ENCODE data around the gene FCER2.
A peak's percentile ranks its signal among the peaks of the same experiment; 100 is the strongest.
"Not testable (repeated sequence)": the region's sequence is repeated elsewhere in the genome, so short reads cannot be mapped to it uniquely, and the experiment has no call there.

FCER2 gene

DNA sequence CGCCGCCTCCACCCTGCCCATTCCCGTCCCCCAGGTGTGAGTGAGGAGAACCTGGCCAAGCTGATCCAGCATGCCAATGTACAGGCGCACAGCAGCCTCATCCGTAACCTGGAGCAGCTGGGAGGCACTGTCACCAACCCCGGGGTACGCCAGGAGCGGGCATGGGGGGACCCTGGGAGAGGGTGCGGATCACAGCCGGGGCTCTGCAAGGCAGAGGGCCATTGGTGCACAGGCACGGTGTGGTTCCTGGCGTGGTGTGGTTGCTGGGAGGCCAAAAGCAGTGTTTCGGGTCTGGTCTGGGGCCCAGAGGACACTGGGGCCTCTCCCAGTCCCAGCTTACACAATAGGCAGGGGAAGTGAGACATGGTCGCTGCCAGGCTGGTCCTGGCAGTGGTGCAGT lies 56.8 kb downstream of the FCER2 start:
- DNase-seq (ENCODE audit: low spot score): no peak
- TF ChIP-seq, protein P1, sequence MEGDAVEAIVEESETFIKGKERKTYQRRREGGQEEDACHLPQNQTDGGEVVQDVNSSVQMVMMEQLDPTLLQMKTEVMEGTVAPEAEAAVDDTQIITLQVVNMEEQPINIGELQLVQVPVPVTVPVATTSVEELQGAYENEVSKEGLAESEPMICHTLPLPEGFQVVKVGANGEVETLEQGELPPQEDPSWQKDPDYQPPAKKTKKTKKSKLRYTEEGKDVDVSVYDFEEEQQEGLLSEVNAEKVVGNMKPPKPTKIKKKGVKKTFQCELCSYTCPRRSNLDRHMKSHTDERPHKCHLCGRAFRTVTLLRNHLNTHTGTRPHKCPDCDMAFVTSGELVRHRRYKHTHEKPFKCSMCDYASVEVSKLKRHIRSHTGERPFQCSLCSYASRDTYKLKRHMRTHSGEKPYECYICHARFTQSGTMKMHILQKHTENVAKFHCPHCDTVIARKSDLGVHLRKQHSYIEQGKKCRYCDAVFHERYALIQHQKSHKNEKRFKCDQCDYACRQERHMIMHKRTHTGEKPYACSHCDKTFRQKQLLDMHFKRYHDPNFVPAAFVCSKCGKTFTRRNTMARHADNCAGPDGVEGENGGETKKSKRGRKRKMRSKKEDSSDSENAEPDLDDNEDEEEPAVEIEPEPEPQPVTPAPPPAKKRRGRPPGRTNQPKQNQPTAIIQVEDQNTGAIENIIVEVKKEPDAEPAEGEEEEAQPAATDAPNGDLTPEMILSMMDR (IDR thresholded peaks at IDR 0.05; ENCODE audit: borderline replicate concordance, control extremely low read depth, extremely low read depth, insufficient read depth, missing control alignments): no peak
- in situ Hi-C loops (cut with MboI; ENCODE audit: low sequenced_read_pairs, unreplicated experiment): no loop called here

DNA sequence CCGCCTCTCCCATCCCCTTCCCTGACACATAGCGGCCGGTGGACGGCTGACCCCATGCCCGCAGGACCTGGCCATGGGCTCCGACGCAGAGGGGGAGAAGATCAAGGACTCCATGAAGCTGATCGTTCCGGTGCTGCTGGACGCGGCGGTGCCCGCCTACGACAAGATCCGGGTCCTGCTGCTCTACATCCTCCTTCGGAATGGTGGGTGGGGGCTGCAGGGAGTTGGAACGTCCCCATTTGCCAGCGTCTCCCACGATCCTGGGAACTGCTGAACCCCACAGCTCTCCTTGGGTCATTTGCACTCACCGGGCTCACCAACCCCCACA lies 57.4 kb downstream of the FCER2 start:
- TF ChIP-seq, protein P1 (IDR thresholded peaks at IDR 0.05; ENCODE audit: borderline replicate concordance, control extremely low read depth, extremely low read depth, insufficient read depth, missing control alignments): no peak
- DNase-seq (ENCODE audit: low spot score): no peak
- in situ Hi-C loops (cut with MboI; ENCODE audit: low sequenced_read_pairs, unreplicated experiment): no loop called here

DNA sequence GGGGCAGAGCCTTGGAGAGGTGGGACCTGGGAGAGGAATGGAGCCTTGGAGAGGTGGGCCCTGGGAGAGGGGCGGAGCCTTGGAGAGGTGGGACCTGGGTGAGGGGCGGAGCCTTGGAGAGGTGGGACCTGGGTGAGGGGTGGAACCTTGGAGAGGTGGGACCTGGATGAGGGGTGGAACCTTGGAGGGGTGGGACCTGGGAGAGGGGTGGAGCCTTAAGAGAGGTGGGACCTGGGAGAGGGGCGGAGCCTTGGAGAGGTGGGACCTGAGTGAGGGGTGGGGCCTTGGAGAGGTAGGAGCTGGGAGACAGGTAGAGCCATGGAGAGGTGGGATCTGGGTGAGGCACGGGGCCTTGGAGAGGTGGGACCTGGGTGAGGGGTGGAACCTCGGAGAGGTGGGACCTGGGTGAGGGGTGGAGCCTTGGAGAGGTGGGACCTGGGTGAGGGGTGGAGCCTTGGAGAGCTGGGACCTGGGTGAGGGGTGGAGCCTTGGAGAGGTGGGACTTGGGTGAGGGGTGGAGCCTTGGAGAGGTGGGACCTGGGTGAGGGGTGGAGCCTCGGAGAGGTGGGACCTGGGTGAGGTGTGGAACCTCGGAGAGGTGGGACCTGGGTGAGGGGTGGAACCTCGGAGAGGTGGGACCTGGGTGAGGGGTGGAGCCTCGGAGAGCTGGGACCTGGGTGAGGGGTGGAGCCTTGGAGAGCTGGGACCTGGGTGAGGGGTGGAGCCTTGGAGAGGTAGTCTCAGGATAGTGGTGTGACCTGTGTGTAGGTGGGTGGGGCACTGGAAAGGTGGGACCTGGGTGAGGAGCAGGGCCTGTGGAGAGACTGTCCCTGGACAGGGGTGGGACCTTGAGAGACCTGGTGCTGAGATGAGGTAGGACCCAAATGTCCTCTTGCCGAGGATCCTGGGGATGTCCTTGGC lies 58.0 kb downstream of the FCER2 start:
- in situ Hi-C loops (cut with MboI; ENCODE audit: low sequenced_read_pairs, unreplicated experiment): not testable (repeated sequence)
- DNase-seq (ENCODE audit: low spot score): peak; percentile 62

DNA sequence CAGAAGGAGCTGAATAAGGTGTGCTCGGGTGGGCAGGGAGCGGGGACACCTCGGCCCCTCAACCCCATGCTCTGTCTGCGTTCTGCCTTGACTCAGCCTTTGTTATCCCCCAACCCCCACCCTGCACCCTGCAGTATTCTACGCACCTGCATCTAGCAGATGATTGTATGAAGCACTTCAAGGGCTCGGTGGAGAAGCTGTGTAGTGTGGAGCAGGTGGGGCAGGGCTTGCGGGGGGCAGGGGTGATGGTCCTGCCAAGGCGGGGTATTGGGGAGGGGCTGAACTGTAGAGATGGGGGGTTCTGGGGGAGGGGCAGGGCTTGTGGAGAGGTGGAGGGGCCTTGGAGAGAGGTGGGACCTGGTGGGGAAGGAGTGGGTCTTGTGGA lies 58.9 kb downstream of the FCER2 start:
- no peak for DNase-seq (ENCODE audit: low spot score)
- TF ChIP-seq, protein P1 (IDR thresholded peaks at IDR 0.05; ENCODE audit: borderline replicate concordance, control extremely low read depth, extremely low read depth, insufficient read depth, missing control alignments): no peak
- in situ Hi-C loops (cut with MboI; ENCODE audit: low sequenced_read_pairs, unreplicated experiment): no loop called here

DNA sequence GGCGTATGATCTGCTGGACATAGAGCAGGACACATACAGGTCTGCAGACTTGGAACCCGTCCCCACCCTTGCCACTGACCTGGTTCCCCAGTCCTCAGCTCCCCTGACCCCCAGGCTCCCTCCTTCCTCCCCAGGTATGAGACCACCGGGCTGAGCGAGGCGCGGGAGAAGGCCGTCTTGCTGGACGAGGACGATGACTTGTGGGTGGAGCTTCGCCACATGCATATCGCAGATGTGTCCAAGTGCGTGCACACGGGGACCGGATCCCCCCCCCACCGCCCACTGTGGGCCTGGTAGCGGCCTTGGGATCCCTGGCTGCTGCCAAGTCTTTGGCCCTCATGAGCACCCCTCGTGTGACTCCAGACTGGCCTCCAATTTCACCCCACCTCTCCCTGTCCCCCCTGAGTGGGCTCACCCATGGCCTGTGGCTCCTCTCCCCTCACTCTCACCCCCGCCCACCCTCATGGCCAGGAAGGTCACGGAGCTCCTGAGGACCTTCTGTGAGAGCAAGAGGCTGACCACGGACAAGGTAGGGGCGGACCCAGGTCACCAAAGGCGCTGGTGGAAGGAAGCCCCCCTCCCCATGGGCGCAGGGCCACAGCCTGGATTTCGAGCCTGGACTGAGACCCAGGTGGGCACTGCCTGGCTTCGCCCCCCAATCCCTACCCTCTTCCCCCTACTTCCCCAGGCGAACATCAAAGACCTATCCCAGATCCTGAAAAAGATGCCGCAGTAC lies 59.5 kb downstream of the FCER2 start:
- no peak for DNase-seq (ENCODE audit: low spot score)
- TF ChIP-seq, protein P1 (IDR thresholded peaks at IDR 0.05; ENCODE audit: borderline replicate concordance, control extremely low read depth, extremely low read depth, insufficient read depth, missing control alignments): no peak
- in situ Hi-C loops (cut with MboI; ENCODE audit: low sequenced_read_pairs, unreplicated experiment): no loop called here

DNA sequence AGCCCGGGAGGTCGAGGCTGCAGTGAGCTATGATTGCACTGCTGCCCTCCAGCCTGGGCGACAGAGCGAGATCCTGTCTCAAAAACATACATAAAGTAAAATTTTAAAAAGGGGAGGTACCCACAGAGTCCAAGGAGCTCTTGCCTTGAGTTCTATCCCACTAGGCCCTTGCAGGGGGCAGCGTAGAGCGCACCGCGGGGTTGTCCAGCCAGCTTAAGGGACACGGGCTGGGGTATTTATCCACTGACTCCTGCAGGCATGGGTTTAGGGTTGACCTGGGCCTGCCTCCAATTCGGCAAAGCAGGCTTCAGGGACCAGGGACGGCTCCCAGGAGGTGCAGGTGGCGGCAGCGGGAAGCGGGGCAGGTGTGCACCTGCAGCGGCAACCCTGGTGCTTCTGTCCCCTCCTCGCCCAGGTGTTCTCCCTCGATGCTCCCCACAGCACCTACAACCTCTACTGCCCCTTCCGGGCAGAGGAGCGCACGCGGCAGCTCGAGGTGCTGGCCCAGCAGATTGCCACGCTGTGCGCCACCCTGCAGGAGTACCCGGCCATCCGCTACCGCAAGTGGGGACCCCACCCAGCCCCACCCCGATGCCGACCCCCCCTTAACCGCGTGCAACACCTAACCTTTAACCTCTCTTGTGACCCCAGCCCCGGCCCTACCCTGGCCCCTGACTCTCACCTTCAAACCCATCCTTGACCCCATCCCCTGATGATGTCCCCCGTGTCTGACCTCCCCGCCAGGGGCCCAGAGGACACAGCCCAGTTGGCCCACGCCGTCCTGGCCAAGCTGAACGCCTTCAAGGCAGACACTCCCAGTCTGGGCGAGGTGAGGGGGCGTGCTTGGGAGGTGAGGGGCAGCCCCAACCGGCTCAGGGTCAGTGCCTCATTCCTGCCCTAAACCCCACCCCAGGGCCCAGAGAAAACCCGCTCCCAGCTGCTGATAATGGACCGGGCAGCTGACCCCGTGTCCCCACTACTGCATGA lies 60.3 kb downstream of the FCER2 start:
- in situ Hi-C loops (cut with MboI; ENCODE audit: low sequenced_read_pairs, unreplicated experiment): no loop called here
- no peak for DNase-seq (ENCODE audit: low spot score)
- TF ChIP-seq, protein P1 (IDR thresholded peaks at IDR 0.05; ENCODE audit: borderline replicate concordance, control extremely low read depth, extremely low read depth, insufficient read depth, missing control alignments): no peak

All from GM13976 (cell line).